GM06990 (cell line): ENCODE measurements around the gene DCXR.

Experiments
- DNase-seq: peaks from one replicate; pipeline ENCODE4 v3.0.0-alpha.2; 2011; ENCODE audit not compliant: insufficient read length; ENCODE audit errors: extremely low read depth
- H3K27me3 ChIP-seq: replicated peaks from 2 replicates; pipeline ENCODE4 v1.6.0; 2011; ENCODE audit warnings: low read length; ENCODE audit not compliant: control insufficient read depth, insufficient read depth
- H3K36me3 ChIP-seq: 2 replicates; pipeline ENCODE4 v1.5.1; 2011; ENCODE audit warnings: low read length; ENCODE audit not compliant: control insufficient read depth, insufficient read depth
- H3K4me3 ChIP-seq: replicated peaks from 2 replicates; pipeline ENCODE4 v1.5.1; 2011; ENCODE audit warnings: low read depth, mild to moderate bottlenecking, control low read depth, low read length
- CTCF ChIP-seq: IDR thresholded peaks from 2 replicates; pipeline ENCODE4 v1.5.1; 2011; ENCODE audit warnings: low read length, control low read depth, mild to moderate bottlenecking, inconsistent platforms; ENCODE audit not compliant: insufficient read depth, poor library complexity, severe bottlenecking

Gene DCXR

GRCh38 chr17:82054351-82055022 is 17.0 kb upstream of the DCXR start:
- no peak overlapping the region for H3K4me3 ChIP-seq
- TF ChIP-seq CTCF: no peak
- peaks cover 29% of the 10 kb centered on the region for H3K36me3 ChIP-seq
- peak; percentile 13 for DNase-seq
- no peaks in the 10 kb centered on the region for H3K27me3 ChIP-seq

DNA sequence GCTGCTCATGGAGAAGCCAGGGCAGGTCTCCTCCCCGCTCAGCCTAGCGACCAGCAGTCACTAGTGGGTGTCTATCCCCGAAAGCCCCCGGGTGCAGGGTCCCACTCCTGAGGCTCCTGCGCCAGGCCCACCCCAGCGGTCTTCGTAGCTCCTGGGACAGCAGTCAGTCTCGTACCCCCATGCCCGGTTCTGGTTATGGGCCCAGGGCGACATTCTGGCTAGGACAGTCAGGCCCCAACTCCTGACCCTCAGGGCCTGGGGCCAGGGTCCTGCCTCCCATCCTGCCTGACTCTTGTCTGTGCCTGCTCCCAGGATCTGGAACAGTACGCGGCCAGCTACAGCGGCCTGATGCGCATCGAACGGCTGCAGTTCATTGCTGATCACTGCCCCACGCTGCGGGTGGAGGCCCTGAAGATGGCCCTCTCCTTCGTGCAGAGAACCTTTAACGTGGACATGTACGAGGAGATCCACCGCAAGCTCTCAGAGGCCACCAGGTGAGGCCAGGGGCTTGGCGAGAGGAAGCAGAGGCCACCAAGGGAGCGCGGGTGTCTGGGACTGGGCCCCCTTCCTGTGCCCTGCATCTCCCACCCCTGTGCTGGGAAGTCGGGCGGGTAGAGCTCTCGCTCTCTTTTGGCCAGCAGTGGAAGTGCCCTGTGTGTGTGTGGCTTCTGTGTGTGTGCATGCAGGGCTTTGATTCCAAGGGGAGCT is 16.2 kb upstream of the DCXR start:
- no peak overlapping the region for H3K4me3 ChIP-seq
- H3K36me3 ChIP-seq: peaks cover 27% of the 10 kb centered on the region
- no peak for TF ChIP-seq CTCF
- DNase-seq: peak; percentile 5
- no peaks in the 10 kb centered on the region for H3K27me3 ChIP-seq

- Histone ChIP-seq H3K27me3 (no peaks in the 10 kb centered on the region), H3K4me3 (peak overlapping the region; percentile 89), H3K36me3 (peaks cover 26% of the 10 kb centered on the region)
- no peak for TF ChIP-seq CTCF
- peak; percentile 13 for DNase-seq
Measured at GRCh38 chr17:82053130-82053529, 15.6 kb upstream of the DCXR start.

- no peak for DNase-seq
- no peak for TF ChIP-seq CTCF
- H3K27me3 ChIP-seq: no peaks in the 10 kb centered on the region
- peak overlapping the region; percentile 89 for H3K4me3 ChIP-seq
- H3K36me3 ChIP-seq: peaks cover 26% of the 10 kb centered on the region
Measured at GRCh38 chr17:82052638-82053059, 15.2 kb upstream of the DCXR start.

DNA sequence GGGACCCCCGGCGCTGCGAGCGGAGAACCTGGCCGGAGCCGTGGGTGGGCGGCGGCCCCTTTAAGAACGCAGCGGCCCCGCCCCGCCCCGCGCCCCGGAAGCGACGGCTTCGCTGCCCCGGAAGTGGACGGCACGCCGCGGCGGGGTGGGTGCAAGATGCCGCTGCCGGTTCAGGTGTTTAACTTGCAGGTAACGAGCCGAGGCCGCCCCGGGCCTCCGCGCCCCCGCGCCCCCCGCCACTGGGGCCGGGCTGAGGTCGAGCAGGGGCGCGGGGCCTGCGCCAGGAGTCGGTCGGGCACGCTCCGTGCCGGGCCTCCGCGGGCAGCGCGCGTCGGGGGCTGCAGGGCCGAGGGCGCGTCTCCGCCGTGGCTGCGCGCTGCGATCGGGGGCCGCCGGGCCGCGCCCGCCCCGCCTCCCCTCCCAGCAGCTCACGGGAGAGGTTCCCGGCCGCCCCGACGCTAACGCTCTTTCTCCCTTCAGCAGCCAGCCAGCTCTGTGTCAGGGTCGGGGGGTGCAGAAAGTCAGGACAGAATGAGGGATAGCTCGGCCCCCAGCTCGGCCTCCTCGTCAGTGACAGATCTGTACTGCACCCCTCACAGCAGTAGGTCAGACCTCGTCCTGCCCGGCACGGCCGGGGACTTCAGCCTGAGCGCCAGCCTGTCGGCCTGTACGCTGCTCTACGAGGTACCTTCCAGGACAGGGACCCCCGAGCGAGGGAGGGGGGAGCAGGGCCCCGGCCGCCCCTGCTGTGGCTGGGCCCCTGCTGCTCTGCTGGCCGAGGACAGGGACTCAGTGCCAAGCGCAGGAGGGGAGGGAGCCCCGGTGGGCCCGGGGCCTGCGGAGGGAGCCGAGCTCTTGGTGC is 14.5 kb upstream of the DCXR start, which contains the start of the genes GPS1 and RFNG:
Gene GPS1, plus strand, starts transcription at position 123 of the 862 bp plus-strand sequence. Its CDS starts 34 bp downstream, at position 157.
Gene RFNG, minus strand, starts transcription at position 36 of the 862 bp plus-strand sequence. CDS start 45 bp downstream, outside the sequence.
- Histone ChIP-seq H3K27me3 (no peaks in the 10 kb centered on the region), H3K4me3 (peak within 1 kb of the TSS; percentile 89), H3K36me3 (peaks cover 21% of the 10 kb centered on the region)
- no peak for TF ChIP-seq CTCF
- DNase-seq: peak; percentile 81
